ENCODE results near the gene KANTR.

- TF ChIP-seq JUND (IDR thresholded peaks at IDR 0.05; ENCODE audit: borderline replicate concordance, low read depth, low read length) (no peak), JUND (tag; IDR thresholded peaks at IDR 0.05; ENCODE audit: borderline replicate concordance, low read depth, low read length) (no peak), ZNF699 (CRISPR knock-in tag; IDR thresholded peaks at IDR 0.05; ENCODE audit: insufficient replicate concordance) (no peak), ZNF436 (CRISPR knock-in tag; IDR thresholded peaks at IDR 0.05) (no peak), KDM1A (IDR thresholded peaks at IDR 0.05) (no peak)
Measured at GRCh38 chrX:53160297-53160983, 66.5 kb downstream of the KANTR start.

All from K562 (cell line).